B cell (primary cell): ENCODE data around the gene OR11G2.

Experiments
- EZH2 ChIP-seq: IDR thresholded peaks from 2 replicates; pipeline ENCODE4 v1.6.1; 2012; ENCODE audit warnings: borderline replicate concordance, low read depth, mild to moderate bottlenecking, moderate library complexity, low read length; ENCODE audit not compliant: insufficient read depth, poor library complexity, severe bottlenecking
- TF ChIP-seq, protein P1 (sequence below): fragments of 200-600 bp; IDR thresholded peaks from one replicate; pipeline ENCODE4 v1.8.0; 2022; ENCODE audit warnings: antibody characterized with exemption, mild to moderate bottlenecking

DNA sequence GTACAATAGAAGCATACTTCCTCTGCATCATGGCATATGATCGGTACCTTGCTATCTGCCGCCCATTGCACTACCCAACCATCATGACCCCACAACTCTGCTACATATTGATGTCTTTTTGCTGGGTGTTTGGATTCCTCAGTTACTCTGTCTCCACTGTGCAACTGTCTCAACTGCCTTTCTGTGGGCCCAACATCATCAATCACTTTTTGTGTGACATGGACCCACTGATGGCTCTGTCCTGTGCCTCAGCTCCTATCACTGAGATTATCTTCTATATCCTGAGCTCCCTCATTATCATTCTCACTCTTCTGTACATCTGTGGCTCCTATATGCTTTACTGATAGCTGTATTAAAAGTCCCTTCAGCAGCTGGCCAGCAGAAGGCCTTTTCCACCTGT is 18.9 kb downstream of the OR11G2 start:
- TF ChIP-seq, protein P1, sequence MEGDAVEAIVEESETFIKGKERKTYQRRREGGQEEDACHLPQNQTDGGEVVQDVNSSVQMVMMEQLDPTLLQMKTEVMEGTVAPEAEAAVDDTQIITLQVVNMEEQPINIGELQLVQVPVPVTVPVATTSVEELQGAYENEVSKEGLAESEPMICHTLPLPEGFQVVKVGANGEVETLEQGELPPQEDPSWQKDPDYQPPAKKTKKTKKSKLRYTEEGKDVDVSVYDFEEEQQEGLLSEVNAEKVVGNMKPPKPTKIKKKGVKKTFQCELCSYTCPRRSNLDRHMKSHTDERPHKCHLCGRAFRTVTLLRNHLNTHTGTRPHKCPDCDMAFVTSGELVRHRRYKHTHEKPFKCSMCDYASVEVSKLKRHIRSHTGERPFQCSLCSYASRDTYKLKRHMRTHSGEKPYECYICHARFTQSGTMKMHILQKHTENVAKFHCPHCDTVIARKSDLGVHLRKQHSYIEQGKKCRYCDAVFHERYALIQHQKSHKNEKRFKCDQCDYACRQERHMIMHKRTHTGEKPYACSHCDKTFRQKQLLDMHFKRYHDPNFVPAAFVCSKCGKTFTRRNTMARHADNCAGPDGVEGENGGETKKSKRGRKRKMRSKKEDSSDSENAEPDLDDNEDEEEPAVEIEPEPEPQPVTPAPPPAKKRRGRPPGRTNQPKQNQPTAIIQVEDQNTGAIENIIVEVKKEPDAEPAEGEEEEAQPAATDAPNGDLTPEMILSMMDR: no peak
- no peak for TF ChIP-seq EZH2
